Sigmoid colon (tissue), 4 donors: ENCODE measurements around the gene TACR1.

Experiments
- EP300 ChIP-seq, 4 donors: sonication (generic); formaldehyde crosslinking; IDR thresholded peaks; one replicate each; pipeline ENCODE4 v1.6.1; 2017; ENCODE audit warnings: antibody characterized with exemption in 4 of 4
- POLR2A ChIP-seq, 2 donors: fragments of 450-650 bp; IDR thresholded peaks; one replicate each; pipeline ENCODE4 v1.6.1; 2016; ENCODE audit warnings: antibody characterized with exemption in 2 of 2, mild to moderate bottlenecking in 2 of 2, moderate library complexity in 2 of 2
- POLR2AphosphoS5 ChIP-seq, 4 donors: sonication (generic); formaldehyde crosslinking; IDR thresholded peaks; one replicate each; pipeline ENCODE4 v1.6.1; 2017; ENCODE audit warnings: antibody characterized with exemption in 4 of 4
- TF ChIP-seq, protein P1 (sequence below), 4 experiments: fragments of 450-650 bp in 3 of 4; fragments of 200-600 bp in 1 of 4; IDR thresholded peaks; one replicate each; pipeline ENCODE4 v1.5.1; 2016 to 2019; ENCODE audit warnings: antibody characterized with exemption in 4 of 4, mild to moderate bottlenecking in 3 of 4, moderate library complexity in 2 of 4

DNA sequence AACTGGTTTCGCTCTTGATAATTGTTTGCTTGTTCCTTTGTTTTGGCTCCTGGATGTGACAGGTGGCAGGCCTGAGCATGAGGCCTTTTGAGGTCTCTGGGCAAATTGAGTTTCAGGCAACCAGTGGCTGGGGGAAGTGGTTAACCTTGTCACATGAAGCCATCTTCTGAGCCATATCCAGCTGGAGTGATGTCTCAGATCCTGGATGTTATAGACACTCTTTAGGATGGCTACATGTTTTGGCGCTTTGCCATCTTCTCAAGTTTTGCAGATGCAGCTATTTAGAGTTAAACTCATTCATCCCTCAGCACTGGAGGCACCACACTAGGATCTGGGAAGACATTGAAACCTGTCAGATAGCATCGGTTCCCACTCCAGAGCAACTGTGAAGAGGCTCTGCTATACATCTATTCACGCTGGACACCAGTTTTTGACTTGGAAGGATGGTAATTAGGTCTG, 25.3 kb upstream of the TACR1 start:
- TF ChIP-seq POLR2A (IDR thresholded peaks at IDR 0.05) = no peak
- TF ChIP-seq, protein P1, sequence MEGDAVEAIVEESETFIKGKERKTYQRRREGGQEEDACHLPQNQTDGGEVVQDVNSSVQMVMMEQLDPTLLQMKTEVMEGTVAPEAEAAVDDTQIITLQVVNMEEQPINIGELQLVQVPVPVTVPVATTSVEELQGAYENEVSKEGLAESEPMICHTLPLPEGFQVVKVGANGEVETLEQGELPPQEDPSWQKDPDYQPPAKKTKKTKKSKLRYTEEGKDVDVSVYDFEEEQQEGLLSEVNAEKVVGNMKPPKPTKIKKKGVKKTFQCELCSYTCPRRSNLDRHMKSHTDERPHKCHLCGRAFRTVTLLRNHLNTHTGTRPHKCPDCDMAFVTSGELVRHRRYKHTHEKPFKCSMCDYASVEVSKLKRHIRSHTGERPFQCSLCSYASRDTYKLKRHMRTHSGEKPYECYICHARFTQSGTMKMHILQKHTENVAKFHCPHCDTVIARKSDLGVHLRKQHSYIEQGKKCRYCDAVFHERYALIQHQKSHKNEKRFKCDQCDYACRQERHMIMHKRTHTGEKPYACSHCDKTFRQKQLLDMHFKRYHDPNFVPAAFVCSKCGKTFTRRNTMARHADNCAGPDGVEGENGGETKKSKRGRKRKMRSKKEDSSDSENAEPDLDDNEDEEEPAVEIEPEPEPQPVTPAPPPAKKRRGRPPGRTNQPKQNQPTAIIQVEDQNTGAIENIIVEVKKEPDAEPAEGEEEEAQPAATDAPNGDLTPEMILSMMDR (IDR thresholded peaks at IDR 0.05) = no peak
- no peak for TF ChIP-seq POLR2AphosphoS5 (IDR thresholded peaks at IDR 0.05)
- TF ChIP-seq EP300 (IDR thresholded peaks at IDR 0.05) = no peak
